GM10248 (cell line): ENCODE measurements around the gene KDM4C.
A peak's percentile ranks its signal among the peaks of the same experiment; 100 is the strongest.
"Not testable (repeated sequence)": the region's sequence is repeated elsewhere in the genome, so short reads cannot be mapped to it uniquely, and the experiment has no call there.

Experiments used
- CTCF ChIA-PET: fragments of 300-600 bp; sonication (Branson Sonifier 250); formaldehyde crosslinking; extraction: SDS; loops from one replicate; lab custom pipeline; 2021; ENCODE audit warnings: antibody characterized with exemption; lab: Yijun Ruan, JAX
- POLR2A ChIA-PET: fragments of 350-650 bp; sonication (Branson Sonifier 250); formaldehyde crosslinking; extraction: SDS; loops from one replicate; lab custom pipeline; 2020; ENCODE audit warnings: antibody characterized with exemption; lab: Yijun Ruan, JAX
- DNase-seq: peaks from one replicate; pipeline ENCODE4 v3.0.0; 2012; ENCODE audit errors: extremely low spot score
- CTCF ChIP-seq: IDR thresholded peaks from 2 replicates; pipeline ENCODE4 v1.5.1; 2012; ENCODE audit warnings: mild to moderate bottlenecking, low read depth; ENCODE audit errors: extremely low read depth, missing control alignments, control extremely low read depth

KDM4C gene

GRCh38 chr9:6739218-6739617 is 18.6 kb upstream of the KDM4C start:
- peak; percentile 18 for TF ChIP-seq CTCF
- DNase-seq, result no peak
- ChIA-PET POLR2A (no interaction called here), CTCF (interaction anchor here (0.7 to 3.6 kb wide), 17 partner anchors 9 to 384 kb away, joined by 3 to 33 read pairs (median 3); partner anchors contain the start of gene KDM4C)

- DNase-seq, POLR2A ChIA-PET: not testable (repeated sequence)
- CTCF ChIA-PET, result interaction anchor here (0.7 to 4.3 kb wide), 2 partner anchors 9 to 33 kb away, joined by 3 to 33 read pairs; no protein-coding TSS in a partner anchor
Measured at GRCh38 chr9:6748861-6749260, 8.9 kb upstream of the KDM4C start.

- CTCF ChIA-PET, result interaction anchor here (3.5 kb wide), 1 partner anchor 16 kb away, joined by 13 read pairs; no protein-coding TSS in a partner anchor
- POLR2A ChIA-PET, result interaction anchor here (0.7 kb wide), 1 partner anchor 448 kb away, joined by 3 read pairs; no protein-coding TSS in a partner anchor
- not testable (repeated sequence) for DNase-seq
Measured at GRCh38 chr9:6754861-6755260, 2.9 kb upstream of the KDM4C start.

GRCh38 chr9:6757132-6757455 is 679 bp upstream of the KDM4C start:
- ChIA-PET CTCF (interaction anchor here (1.0 to 3.5 kb wide), 5 partner anchors 13 to 172 kb away, joined by 3 to 13 read pairs (median 3); no protein-coding TSS in a partner anchor), POLR2A (interaction anchor here (0.7 to 2.4 kb wide), 7 partner anchors 12 to 231 kb away, joined by 3 to 17 read pairs (median 5); no protein-coding TSS in a partner anchor)
- TF ChIP-seq CTCF, result no peak
- no peak for DNase-seq

GRCh38 chr9:6758248-6758497 is 400 bp downstream of the KDM4C start:
- ChIA-PET POLR2A (interaction anchor here (0.5 to 2.4 kb wide), 6 partner anchors 21 to 750 kb away, joined by 3 to 17 read pairs (median 4); a partner anchor contains a TSS), CTCF (interaction anchor here (0.6 to 3.5 kb wide), 4 partner anchors 19 to 33 kb away, joined by 3 to 13 read pairs (median 3); no protein-coding TSS in a partner anchor)
- no peak for TF ChIP-seq CTCF
- no peak for DNase-seq

- no peak for TF ChIP-seq CTCF
- ChIA-PET CTCF (interaction anchor here (0.6 to 1.4 kb wide), 3 partner anchors 19 to 33 kb away, joined by 3 read pairs; no protein-coding TSS in a partner anchor), POLR2A (interaction anchor here (0.5 to 2.4 kb wide), 6 partner anchors 20 to 750 kb away, joined by 3 to 17 read pairs (median 3); a partner anchor contains a TSS)
- peak; percentile 52 for DNase-seq
Measured at GRCh38 chr9:6758498-6759184, 868 bp downstream of the KDM4C start.

GRCh38 chr9:6759185-6759977 is 1.6 kb downstream of the KDM4C start:
- ChIA-PET CTCF (interaction anchor here (1.4 kb wide), 1 partner anchor 18 kb away, joined by 3 read pairs; no protein-coding TSS in a partner anchor), POLR2A (interaction anchor here (0.7 kb wide), 4 partner anchors 15 to 865 kb away, joined by 3 read pairs; no protein-coding TSS in a partner anchor)
- no peak for TF ChIP-seq CTCF
- DNase-seq, result peak; percentile 63
